Thyroid gland (tissue), 4 donors: ENCODE data around the gene TOLLIP. TPM values are rescaled to one million over a fixed set of nuclear protein-coding genes. Genes with fewer than 3 reads are reported as not detected.
"Not testable (repeated sequence)": the region's sequence is repeated elsewhere in the genome, so short reads cannot be mapped to it uniquely, and the experiment has no call there.

Experiments used
- DNase-seq, 2 donors: peaks; one replicate each; pipeline ENCODE4 v3.0.0-alpha.2; 2019
- H3K27ac ChIP-seq, 3 donors: fragments of 200-600 bp; sonication (generic); 1 replicate in 2 of 3; 2 replicates in 1 of 3; pipeline ENCODE4 v1.5.1; 2016 to 2019; ENCODE audit warnings: mild to moderate bottlenecking in 1 of 3, moderate library complexity in 1 of 3
- H3K27me3 ChIP-seq: fragments of 200-600 bp; sonication (generic); one replicate; pipeline ENCODE4 v1.5.1; 2019
- H3K36me3 ChIP-seq, 2 donors: fragments of 200-600 bp; sonication (generic); one replicate each; pipeline ENCODE4 v1.5.1; 2016 to 2019
- H3K4me1 ChIP-seq, 2 donors: fragments of 200-600 bp; sonication (generic); one replicate each; pipeline ENCODE4 v1.5.1; 2017 to 2019
- H3K4me3 ChIP-seq, 3 donors: fragments of 200-600 bp; sonication (generic); replicated peaks in 1 of 3; 1 replicate in 2 of 3; 2 replicates in 1 of 3; pipeline ENCODE4 v1.5.1; 2016; ENCODE audit warnings: mild to moderate bottlenecking in 1 of 3
- H3K9me3 ChIP-seq: fragments of 200-600 bp; sonication (generic); one replicate; pipeline ENCODE4 v1.5.1; 2017
- CTCF ChIP-seq, 6 experiments: fragments of 200-600 bp in 3 of 6; fragments of 450-650 bp in 3 of 6; sonication (generic) in 3 of 6; IDR thresholded peaks; one replicate each; pipeline ENCODE4 v1.5.1; 2016 to 2019; ENCODE audit warnings: antibody characterized with exemption in 6 of 6, mild to moderate bottlenecking in 2 of 6, inconsistent platforms in 1 of 6, moderate library complexity in 1 of 6
- POLR2A ChIP-seq, 2 donors: fragments of 450-650 bp; IDR thresholded peaks; one replicate each; pipeline ENCODE4 v1.6.1; 2017; ENCODE audit warnings: antibody characterized with exemption in 2 of 2, mild to moderate bottlenecking in 2 of 2, moderate library complexity in 1 of 2
- WGBS, 2 donors: methylation state at CpG; one replicate each; pipeline ENCODE4 v1.1.5; 2017; 5-methylcytosine and 5-hydroxymethylcytosine counted together
- intact Hi-C: fragments of 100-400 bp; cut with DNase I; formaldehyde crosslinking; loops from one replicate; pipeline ENCODE4 v1.15.1; 2023
- total RNA-seq, 4 donors: library from RNA; depleted of rRNA; stranded (reverse); fragments of >200 nt; gene quantifications; one replicate each; pipeline ENCODE4 v1.2.3, GENCODE V29; 2016

Gene TOLLIP
- total RNA-seq, 4 donors from 2014 or later: 37.1 to 74.4 (median 65.7) TPM

GRCh38 chr11:1264444-1264843 is 45.0 kb downstream of the TOLLIP start:
- not testable (repeated sequence) for H3K27me3 ChIP-seq, H3K4me3 ChIP-seq, H3K9me3 ChIP-seq, H3K27ac ChIP-seq, H3K36me3 ChIP-seq
- 29 to 36% methylated on average over 3 of the region's 3 CpGs for WGBS, 2 donors
- peaks cover 13% of the 10 kb centered on the region in 2 donors for H3K4me1 ChIP-seq
- intact Hi-C loops: loop anchor here (5.0 kb wide), 1 partner anchor 38 kb away; no protein-coding TSS in a partner anchor
- peak in 1 of 2 donors; percentile 14 for DNase-seq
- peak in 4 of 6 experiments; percentile 16 to 46 (median 42) for TF ChIP-seq CTCF (IDR thresholded peaks at IDR 0.05)

GRCh38 chr11:1263010-1263409 is 46.4 kb downstream of the TOLLIP start:
- H3K4me1 ChIP-seq: peaks cover 13% of the 10 kb centered on the region in 2 donors
- WGBS, 2 donors: 33 to 39% methylated on average over 5 of the region's 7 CpGs
- H3K27me3 ChIP-seq: no peaks in the 10 kb centered on the region
- no peak for DNase-seq
- peak overlapping the region in 1 of 3 donors; percentile 24 for H3K27ac ChIP-seq
- TF ChIP-seq POLR2A (IDR thresholded peaks at IDR 0.05): no peak
- TF ChIP-seq CTCF (IDR thresholded peaks at IDR 0.05): no peak
- peak overlapping the region in 1 of 3 donors; percentile 38 for H3K4me3 ChIP-seq
- intact Hi-C loops: loop anchor here (5.0 kb wide), 1 partner anchor 39 kb away; no protein-coding TSS in a partner anchor
- H3K9me3 ChIP-seq: no peaks in the 10 kb centered on the region
- H3K36me3 ChIP-seq: no peaks in the 10 kb centered on the region

GRCh38 chr11:1262172-1263006 is 47.0 kb downstream of the TOLLIP start:
- Histone ChIP-seq H3K27me3 (no peaks in the 10 kb centered on the region), H3K36me3 (no peaks in the 10 kb centered on the region), H3K27ac (peak overlapping the region; percentile 26 to 50 (median 44)), H3K4me1 (peaks cover 13% of the 10 kb centered on the region in 2 donors), H3K4me3 (peak overlapping the region in 2 of 3 donors; percentile 31 to 38), H3K9me3 (no peaks in the 10 kb centered on the region)
- DNase-seq: peak; percentile 88 to 95
- TF ChIP-seq POLR2A (IDR thresholded peaks at IDR 0.05) (peak in 1 of 2 donors; percentile 56), CTCF (IDR thresholded peaks at IDR 0.05) (no peak)
- WGBS, 2 donors: 12 to 36% methylated on average over 30 to 31 of the region's 31 CpGs
- intact Hi-C loops: loop anchor here (5.0 kb wide), 1 partner anchor 40 kb away; no protein-coding TSS in a partner anchor

GRCh38 chr11:1261241-1262071 is 48.0 kb downstream of the TOLLIP start:
- H3K36me3 ChIP-seq: no peaks in the 10 kb centered on the region
- peaks cover 13% of the 10 kb centered on the region in 2 donors for H3K4me1 ChIP-seq
- no peaks in the 10 kb centered on the region for H3K27me3 ChIP-seq
- no peak overlapping the region for H3K4me3 ChIP-seq
- intact Hi-C loops: loop anchor here (5.0 kb wide), 1 partner anchor 41 kb away; no protein-coding TSS in a partner anchor
- H3K27ac ChIP-seq: no peak overlapping the region
- WGBS, 2 donors: 92 to 94% methylated on average over 13 to 23 of the region's 39 CpGs
- TF ChIP-seq CTCF (IDR thresholded peaks at IDR 0.05) (no peak), POLR2A (IDR thresholded peaks at IDR 0.05) (no peak)
- H3K9me3 ChIP-seq: no peaks in the 10 kb centered on the region
- DNase-seq: no peak
